ENCODE results near the gene ARID3B.

The ARID3B gene

GRCh38 chr15:74633781-74634180 is 92.8 kb downstream of the ARID3B start:
- no peak overlapping the region for H3K9ac ChIP-seq (ENCODE audit: low read length)
- no peak for DNase-seq (ENCODE audit: low read depth)
- no peaks in the 10 kb centered on the region for H3K27me3 ChIP-seq (replicated peaks; ENCODE audit: control insufficient read depth, insufficient read depth, low read length)
- peaks cover 73% of the 10 kb centered on the region for H3K36me3 ChIP-seq (ENCODE audit: control insufficient read depth, insufficient read depth, low read length, severe bottlenecking)
- H3K4me3 ChIP-seq (ENCODE audit: low read length): no peak overlapping the region
- no peaks in the 10 kb centered on the region for H3K9me3 ChIP-seq (ENCODE audit: control insufficient read depth, low read length)
- peaks cover 15% of the 10 kb centered on the region for H3K4me1 ChIP-seq (ENCODE audit: control insufficient read depth, insufficient read depth, low read length)

- peaks cover 11% of the 10 kb centered on the region for H3K4me1 ChIP-seq (ENCODE audit: control insufficient read depth, insufficient read depth, low read length)
- no peaks in the 10 kb centered on the region for H3K9me3 ChIP-seq (ENCODE audit: control insufficient read depth, low read length)
- DNase-seq (ENCODE audit: low read depth): peak; percentile 79
- H3K36me3 ChIP-seq (ENCODE audit: control insufficient read depth, insufficient read depth, low read length, severe bottlenecking): peaks cover 71% of the 10 kb centered on the region
- no peak overlapping the region for H3K9ac ChIP-seq (ENCODE audit: low read length)
- H3K4me3 ChIP-seq (ENCODE audit: low read length): no peak overlapping the region
- no peaks in the 10 kb centered on the region for H3K27me3 ChIP-seq (replicated peaks; ENCODE audit: control insufficient read depth, insufficient read depth, low read length)
Measured at GRCh38 chr15:74635228-74635627, 94.2 kb downstream of the ARID3B start.

- Histone ChIP-seq H3K4me3 (ENCODE audit: low read length) (no peak overlapping the region), H3K36me3 (ENCODE audit: control insufficient read depth, insufficient read depth, low read length, severe bottlenecking) (peaks cover 69% of the 10 kb centered on the region)
Measured at GRCh38 chr15:74636984-74637383, 96.0 kb downstream of the ARID3B start.

GRCh38 chr15:74641151-74641550 is 100.1 kb downstream of the ARID3B start:
- Histone ChIP-seq H3K4me1 (ENCODE audit: control insufficient read depth, insufficient read depth, low read length) (peaks cover 16% of the 10 kb centered on the region), H3K36me3 (ENCODE audit: control insufficient read depth, insufficient read depth, low read length, severe bottlenecking) (peaks cover 32% of the 10 kb centered on the region), H3K4me3 (ENCODE audit: low read length) (no peak overlapping the region), H3K9ac (ENCODE audit: low read length) (no peak overlapping the region), H3K27me3 (replicated peaks; ENCODE audit: control insufficient read depth, insufficient read depth, low read length) (no peaks in the 10 kb centered on the region), H3K9me3 (ENCODE audit: control insufficient read depth, low read length) (no peaks in the 10 kb centered on the region)
- DNase-seq (ENCODE audit: low read depth): no peak

More at GRCh38 chr15:74636984-74637383, 96.0 kb downstream of the ARID3B start:
- Histone ChIP-seq H3K4me1 (ENCODE audit: control insufficient read depth, insufficient read depth, low read length) (peaks cover 4% of the 10 kb centered on the region), H3K9me3 (ENCODE audit: control insufficient read depth, low read length) (no peaks in the 10 kb centered on the region), H3K27me3 (replicated peaks; ENCODE audit: control insufficient read depth, insufficient read depth, low read length) (no peaks in the 10 kb centered on the region), H3K9ac (ENCODE audit: low read length) (no peak overlapping the region)
- DNase-seq (ENCODE audit: low read depth): no peak

- no peak for DNase-seq (ENCODE audit: low read depth)
- Histone ChIP-seq H3K9ac (ENCODE audit: low read length) (peak overlapping the region; percentile 15), H3K36me3 (ENCODE audit: control insufficient read depth, insufficient read depth, low read length, severe bottlenecking) (peaks cover 23% of the 10 kb centered on the region), H3K9me3 (ENCODE audit: control insufficient read depth, low read length) (no peaks in the 10 kb centered on the region), H3K4me1 (ENCODE audit: control insufficient read depth, insufficient read depth, low read length) (peaks cover 21% of the 10 kb centered on the region), H3K4me3 (ENCODE audit: low read length) (no peak overlapping the region), H3K27me3 (replicated peaks; ENCODE audit: control insufficient read depth, insufficient read depth, low read length) (no peaks in the 10 kb centered on the region)
Measured at GRCh38 chr15:74642348-74642733, 101.3 kb downstream of the ARID3B start.

GRCh38 chr15:74642734-74643664 is 102.0 kb downstream of the ARID3B start:
- peak; percentile 37 for DNase-seq (ENCODE audit: low read depth)
- H3K9me3 ChIP-seq (ENCODE audit: control insufficient read depth, low read length): no peaks in the 10 kb centered on the region
- H3K9ac ChIP-seq (ENCODE audit: low read length): peak overlapping the region; percentile 15
- H3K4me1 ChIP-seq (ENCODE audit: control insufficient read depth, insufficient read depth, low read length): peaks cover 21% of the 10 kb centered on the region
- H3K36me3 ChIP-seq (ENCODE audit: control insufficient read depth, insufficient read depth, low read length, severe bottlenecking): peaks cover 20% of the 10 kb centered on the region
- no peaks in the 10 kb centered on the region for H3K27me3 ChIP-seq (replicated peaks; ENCODE audit: control insufficient read depth, insufficient read depth, low read length)
- H3K4me3 ChIP-seq (ENCODE audit: low read length): peak overlapping the region; percentile 4

- Histone ChIP-seq H3K4me3 (ENCODE audit: low read length) (no peak overlapping the region), H3K4me1 (ENCODE audit: control insufficient read depth, insufficient read depth, low read length) (peaks cover 21% of the 10 kb centered on the region), H3K27me3 (replicated peaks; ENCODE audit: control insufficient read depth, insufficient read depth, low read length) (no peaks in the 10 kb centered on the region), H3K36me3 (ENCODE audit: control insufficient read depth, insufficient read depth, low read length, severe bottlenecking) (peaks cover 16% of the 10 kb centered on the region), H3K9ac (ENCODE audit: low read length) (no peak overlapping the region), H3K9me3 (ENCODE audit: control insufficient read depth, low read length) (no peaks in the 10 kb centered on the region)
- DNase-seq (ENCODE audit: low read depth): no peak
Measured at GRCh38 chr15:74643665-74644204, 102.7 kb downstream of the ARID3B start.

GRCh38 chr15:74646480-74646879 is 105.5 kb downstream of the ARID3B start:
- Histone ChIP-seq H3K9ac (ENCODE audit: low read length) (no peak overlapping the region), H3K9me3 (ENCODE audit: control insufficient read depth, low read length) (no peaks in the 10 kb centered on the region), H3K4me3 (ENCODE audit: low read length) (no peak overlapping the region), H3K36me3 (ENCODE audit: control insufficient read depth, insufficient read depth, low read length, severe bottlenecking) (no peaks in the 10 kb centered on the region), H3K4me1 (ENCODE audit: control insufficient read depth, insufficient read depth, low read length) (peaks cover 26% of the 10 kb centered on the region), H3K27me3 (replicated peaks; ENCODE audit: control insufficient read depth, insufficient read depth, low read length) (no peaks in the 10 kb centered on the region)
- DNase-seq (ENCODE audit: low read depth): no peak

All from adipocyte (in vitro differentiated cells).